Activated T-helper 1 cell treated with Interleukin-2 at 50 U/mL for 16 hours (primary cell): ENCODE data around the gene SLC39A13.

Source experiments
- DNase-seq: peaks from one replicate; pipeline ENCODE4 v3.0.0-alpha.2; 2020; ENCODE audit warnings: low read depth

The SLC39A13 gene

DNA sequence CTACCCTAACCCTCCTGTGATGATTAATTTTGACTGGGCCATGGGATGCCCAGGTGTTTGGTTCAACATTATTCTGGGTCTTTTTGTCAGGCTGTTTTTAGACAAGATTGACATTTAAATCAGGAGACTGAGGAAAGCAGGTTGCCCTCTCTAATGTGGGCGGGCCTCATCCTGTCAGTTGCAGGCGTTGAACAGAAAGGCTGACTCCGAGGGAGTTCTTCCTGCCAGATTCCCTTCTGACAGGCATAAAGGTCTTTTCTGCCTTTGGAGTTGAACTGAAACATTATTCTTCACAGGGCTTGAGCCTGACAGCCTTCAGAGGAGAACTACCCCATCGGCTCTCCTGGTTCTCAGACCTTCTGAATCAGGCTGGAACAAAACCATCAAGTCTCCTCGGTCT is 22.1 kb downstream of the SLC39A13 start:
- no peak for DNase-seq

DNA sequence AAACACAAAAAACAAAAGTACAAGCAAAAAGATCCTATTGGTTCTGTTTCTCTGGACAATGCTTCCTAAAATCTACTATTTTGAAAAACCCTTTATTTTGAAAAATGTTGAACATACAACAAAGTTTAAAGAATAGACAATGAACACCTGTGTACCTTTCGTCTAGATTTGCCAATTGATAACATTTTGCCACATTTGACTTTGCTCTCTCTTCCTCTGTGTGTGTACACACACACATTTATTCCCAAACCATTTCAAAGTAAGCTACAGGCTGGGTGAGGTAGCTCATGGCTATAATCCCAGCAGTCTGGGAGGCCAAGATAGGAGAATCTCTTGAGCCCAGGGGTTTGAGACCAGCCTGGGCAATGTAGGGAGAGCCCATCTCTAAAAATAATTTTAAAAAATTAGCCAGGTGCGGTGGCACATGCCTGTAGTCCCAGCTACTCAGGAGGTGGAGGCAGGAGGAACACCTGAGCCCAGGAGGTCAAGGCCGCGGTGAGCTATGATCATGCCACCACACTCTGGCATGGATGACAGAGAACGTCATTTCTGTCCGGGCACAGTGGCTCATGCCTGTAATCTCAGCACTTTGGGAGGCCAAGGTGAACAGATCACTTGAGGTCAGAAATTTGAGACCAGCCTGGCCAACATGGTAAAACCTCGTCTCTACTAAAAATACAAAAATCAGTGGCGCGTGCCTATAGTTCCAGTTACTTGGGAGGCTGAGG is 23.1 kb downstream of the SLC39A13 start:
- no peak for DNase-seq

DNA sequence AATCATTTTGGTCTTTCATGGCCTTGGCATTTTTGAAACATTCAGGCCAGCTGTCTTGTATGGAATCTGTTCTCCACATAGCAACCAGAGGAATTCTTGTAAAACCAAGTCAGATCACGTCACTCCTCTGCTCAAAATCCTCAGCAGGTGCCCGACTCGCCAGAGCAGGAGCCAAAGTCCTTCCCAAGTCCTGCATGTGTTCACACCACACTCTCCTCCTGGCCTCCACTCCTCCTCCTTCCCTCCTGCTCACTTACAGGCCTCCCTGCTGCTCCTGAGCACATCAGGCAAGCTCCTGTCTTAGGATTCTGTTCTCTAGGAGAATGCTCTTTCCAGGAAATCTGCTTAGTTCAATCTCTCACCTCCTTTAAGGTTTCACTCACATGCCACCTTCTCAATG is 24.8 kb downstream of the SLC39A13 start:
- no peak for DNase-seq

GRCh38 chr11:47434011-47434786 is 25.8 kb downstream of the SLC39A13 start:
- DNase-seq: no peak

GRCh38 chr11:47435687-47436086 is 27.3 kb downstream of the SLC39A13 start:
- no peak for DNase-seq

DNA sequence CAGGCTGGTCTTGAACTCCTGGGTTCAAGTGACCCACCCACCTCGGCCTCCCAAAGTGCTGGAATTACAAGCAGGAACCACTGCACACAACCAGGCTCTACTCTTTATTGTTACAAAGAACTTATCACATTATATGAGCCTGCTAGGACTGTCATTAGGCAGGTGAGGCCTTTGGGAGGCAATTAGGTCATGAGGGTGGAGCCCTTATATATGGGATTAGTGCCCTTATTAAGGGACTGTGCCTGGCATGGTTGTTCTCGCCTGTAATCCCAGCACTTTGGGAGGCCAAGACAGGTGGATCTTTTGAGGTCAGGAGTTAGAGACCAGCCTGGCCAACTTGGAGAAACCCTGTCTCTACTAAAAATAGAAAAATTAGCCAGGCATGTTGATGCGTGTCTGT is 28.3 kb downstream of the SLC39A13 start:
- no peak for DNase-seq

- no peak for DNase-seq
Measured at GRCh38 chr11:47437218-47437745, 28.9 kb downstream of the SLC39A13 start.

GRCh38 chr11:47437746-47438418 is 29.5 kb downstream of the SLC39A13 start:
- no peak for DNase-seq

- no peak for DNase-seq
Measured at GRCh38 chr11:47438721-47439120, 30.3 kb downstream of the SLC39A13 start.

GRCh38 chr11:47440054-47440476 is 31.7 kb downstream of the SLC39A13 start:
- no peak for DNase-seq

GRCh38 chr11:47441421-47441820 is 33.0 kb downstream of the SLC39A13 start:
- no peak for DNase-seq

DNA sequence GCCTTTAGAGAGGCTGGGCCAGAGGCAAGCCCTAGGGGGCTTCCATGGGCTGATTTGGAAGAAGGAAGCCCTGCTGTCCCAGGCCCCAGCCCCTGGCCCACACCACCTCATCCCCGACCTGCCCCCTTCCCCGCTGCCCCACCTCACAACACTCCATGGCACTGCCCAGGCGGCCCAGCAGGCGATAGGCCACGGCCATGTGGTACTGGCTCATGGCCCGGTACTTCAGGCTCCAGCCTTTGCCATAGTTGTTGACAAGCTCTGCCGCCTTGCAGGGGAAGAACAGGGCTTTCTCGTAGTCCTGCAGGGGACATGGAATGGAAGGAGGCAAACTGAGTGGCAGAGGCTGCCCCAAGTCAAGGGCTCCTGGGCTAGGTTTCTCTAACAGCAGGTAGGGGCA is 34.1 kb downstream of the SLC39A13 start:
- DNase-seq: no peak

DNA sequence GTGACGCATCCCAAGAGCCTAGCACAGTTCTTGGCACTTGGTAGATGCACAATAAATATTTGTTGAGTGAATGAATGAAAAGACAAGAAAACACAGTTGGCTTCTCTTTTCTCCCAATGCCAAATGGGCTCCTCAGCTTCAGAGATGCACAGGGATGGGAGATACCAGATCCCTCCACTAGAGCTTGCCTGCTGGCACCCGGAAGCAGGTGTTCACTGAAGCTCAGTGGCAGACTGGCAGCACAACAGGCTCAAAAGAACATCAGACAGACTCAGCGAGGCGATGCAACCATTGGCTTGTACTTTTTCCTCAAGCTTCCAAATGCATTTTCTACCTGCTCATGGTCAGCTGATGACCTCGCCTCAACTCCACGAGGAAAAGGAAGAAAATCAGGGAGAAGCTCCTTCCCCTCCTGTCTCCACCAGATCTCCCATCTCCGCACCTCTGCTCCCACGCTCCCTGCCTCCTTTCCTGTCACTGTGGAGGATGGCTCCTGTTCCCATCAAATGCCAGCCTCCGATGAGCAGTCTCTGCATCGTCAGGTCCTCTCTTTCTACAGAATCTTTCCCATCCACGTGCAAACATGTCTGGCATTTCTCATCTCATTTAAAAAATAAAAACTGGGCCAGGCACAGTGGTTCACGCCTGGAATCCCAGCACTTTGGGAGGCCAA is 34.8 kb downstream of the SLC39A13 start:
- no peak for DNase-seq

DNA sequence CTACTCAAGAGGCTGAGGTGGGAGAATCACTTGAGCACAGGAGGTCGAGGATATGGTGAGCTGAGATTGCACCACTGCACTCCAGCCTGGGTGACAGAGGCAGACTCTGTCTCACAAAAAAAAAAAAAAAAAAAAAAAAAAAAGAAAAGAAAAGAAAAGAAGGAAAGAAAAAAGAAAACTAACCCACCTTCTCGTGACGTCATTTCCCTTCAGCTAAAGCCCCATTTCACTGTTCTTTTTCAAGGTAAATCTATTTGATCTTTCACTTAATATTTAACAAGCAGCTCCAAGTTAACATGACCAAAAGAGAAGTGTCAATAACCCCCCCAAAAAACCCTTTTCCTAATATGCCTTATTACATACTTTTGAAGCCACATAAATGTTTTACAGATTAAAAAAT is 35.4 kb downstream of the SLC39A13 start:
- no peak for DNase-seq

DNA sequence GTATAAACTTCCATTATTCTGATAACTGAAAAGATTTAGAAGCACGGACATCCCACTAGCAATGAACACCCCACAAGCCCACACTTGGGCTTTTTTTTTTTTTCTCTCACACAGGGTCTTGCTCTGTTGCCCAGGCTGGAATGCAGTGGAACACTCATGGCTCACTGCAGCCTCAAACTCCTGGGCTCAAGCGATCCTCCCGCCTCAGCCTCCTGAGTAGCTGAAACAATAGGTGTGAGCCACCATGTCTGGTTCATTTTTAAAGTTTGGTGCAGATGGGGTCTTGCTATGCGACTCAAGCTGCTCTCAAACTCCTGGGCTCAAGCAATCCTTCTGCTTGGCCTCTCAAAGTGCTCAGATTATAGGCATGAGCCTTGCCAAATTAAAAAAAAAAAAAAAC is 37.5 kb downstream of the SLC39A13 start:
- no peak for DNase-seq

- DNase-seq: no peak
Measured at GRCh38 chr11:47446833-47447232, 38.4 kb downstream of the SLC39A13 start.

DNA sequence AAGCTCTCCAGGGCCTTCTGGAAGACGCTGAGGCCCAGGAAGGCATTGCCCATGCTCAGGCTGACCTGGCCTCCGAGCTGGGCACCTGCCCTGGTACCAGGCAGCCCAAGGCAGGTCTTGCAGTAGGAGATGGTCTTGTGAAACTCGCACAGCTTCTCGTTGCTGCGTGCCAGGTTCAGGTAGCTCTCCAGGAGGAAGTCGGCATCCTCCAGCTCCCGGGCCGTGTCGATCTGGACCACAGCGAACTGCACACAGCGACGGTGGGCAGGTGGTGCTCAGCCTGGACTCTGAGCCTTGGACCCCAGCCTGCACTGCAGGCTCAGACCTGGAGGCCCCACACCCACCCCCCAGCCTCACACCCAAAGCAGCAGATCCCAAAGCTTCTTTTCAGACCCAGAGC is 39.5 kb downstream of the SLC39A13 start:
- no peak for DNase-seq

GRCh38 chr11:47448566-47449427 is 40.4 kb downstream of the SLC39A13 start, which contains the start of gene RAPSN:
Gene RAPSN, minus strand, starts transcription at chr11:47449136. Its CDS starts 172 bp downstream, at chr11:47448964.
- no peak for DNase-seq

DNA sequence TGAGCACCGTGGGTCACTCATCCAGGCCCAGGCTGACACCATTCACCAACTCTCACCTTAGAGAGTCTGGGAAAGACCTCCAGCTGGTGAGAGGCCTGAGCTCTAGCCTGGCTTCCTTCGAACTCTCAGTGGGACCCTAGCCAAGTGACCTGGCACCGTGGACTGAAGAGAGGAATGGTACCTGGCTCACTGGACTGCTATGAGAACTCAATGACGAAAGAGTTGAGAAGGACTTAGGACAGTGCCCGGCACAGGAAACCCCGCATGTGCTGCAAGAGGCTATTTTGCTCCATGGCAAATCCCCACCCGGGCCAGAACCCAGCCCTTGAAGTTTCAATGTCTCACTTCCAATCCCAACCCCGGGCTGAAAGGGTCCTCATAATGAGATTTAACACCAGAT is 41.2 kb downstream of the SLC39A13 start:
- DNase-seq: no peak

GRCh38 chr11:47451436-47451835 is 43.0 kb downstream of the SLC39A13 start:
- no peak for DNase-seq

- no peak for DNase-seq
Measured at GRCh38 chr11:47451990-47452389, 43.6 kb downstream of the SLC39A13 start.
